ENCODE data around the gene MAP1LC3B2.

The MAP1LC3B2 gene

GRCh38 chr12:116539905-116540482, 19.2 kb upstream of the MAP1LC3B2 start:
- TF ChIP-seq CTCF (IDR thresholded peaks at IDR 0.05; ENCODE audit: low read depth, low read length) (no peak), MYC (IDR thresholded peaks at IDR 0.05; ENCODE audit: low read depth, low read length) (no peak), POLR2A (IDR thresholded peaks at IDR 0.05; ENCODE audit: extremely low read depth, insufficient read length) (no peak), MAX (IDR thresholded peaks at IDR 0.05; ENCODE audit: low read depth, low read length) (no peak)
- no peak for DNase-seq (ENCODE audit: low read depth)
- no peak overlapping the region for H3K4me3 ChIP-seq (ENCODE audit: low read depth, low read length)

- no peak overlapping the region for H3K4me3 ChIP-seq (ENCODE audit: low read depth, low read length)
- no peak for DNase-seq (ENCODE audit: low read depth)
- TF ChIP-seq POLR2A (IDR thresholded peaks at IDR 0.05; ENCODE audit: extremely low read depth, insufficient read length) (no peak), MYC (IDR thresholded peaks at IDR 0.05; ENCODE audit: low read depth, low read length) (no peak), CTCF (IDR thresholded peaks at IDR 0.05; ENCODE audit: low read depth, low read length) (no peak)
Measured at GRCh38 chr12:116540622-116541152, 18.5 kb upstream of the MAP1LC3B2 start.

GRCh38 chr12:116541547-116542344, 17.4 kb upstream of the MAP1LC3B2 start:
- H3K4me3 ChIP-seq (ENCODE audit: low read depth, low read length), result no peak overlapping the region
- DNase-seq (ENCODE audit: low read depth), result no peak
- TF ChIP-seq POLR2A (IDR thresholded peaks at IDR 0.05; ENCODE audit: extremely low read depth, insufficient read length) (no peak), MAX (IDR thresholded peaks at IDR 0.05; ENCODE audit: low read depth, low read length) (no peak), MYC (IDR thresholded peaks at IDR 0.05; ENCODE audit: low read depth, low read length) (no peak), CTCF (IDR thresholded peaks at IDR 0.05; ENCODE audit: low read depth, low read length) (no peak)

GRCh38 chr12:116542345-116542956, 16.7 kb upstream of the MAP1LC3B2 start:
- DNase-seq (ENCODE audit: low read depth), result no peak
- no peak for TF ChIP-seq POLR2A (IDR thresholded peaks at IDR 0.05; ENCODE audit: extremely low read depth, insufficient read length)
- no peak for TF ChIP-seq MAX (IDR thresholded peaks at IDR 0.05; ENCODE audit: low read depth, low read length)
- no peak for TF ChIP-seq MYC (IDR thresholded peaks at IDR 0.05; ENCODE audit: low read depth, low read length)
- no peak for TF ChIP-seq CTCF (IDR thresholded peaks at IDR 0.05; ENCODE audit: low read depth, low read length)
- no peak overlapping the region for H3K4me3 ChIP-seq (ENCODE audit: low read depth, low read length)

- DNase-seq (ENCODE audit: low read depth), result no peak
- H3K4me3 ChIP-seq (ENCODE audit: low read depth, low read length), result no peak overlapping the region
- TF ChIP-seq MAX (IDR thresholded peaks at IDR 0.05; ENCODE audit: low read depth, low read length) (no peak), MYC (IDR thresholded peaks at IDR 0.05; ENCODE audit: low read depth, low read length) (no peak), POLR2A (IDR thresholded peaks at IDR 0.05; ENCODE audit: extremely low read depth, insufficient read length) (no peak), CTCF (IDR thresholded peaks at IDR 0.05; ENCODE audit: low read depth, low read length) (no peak)
Measured at GRCh38 chr12:116544656-116545055, 14.5 kb upstream of the MAP1LC3B2 start.
